Left lung (tissue), 10 donors: ENCODE data around the gene FARP1. TPM values are rescaled to one million over a fixed set of nuclear protein-coding genes. Genes with fewer than 3 reads are reported as not detected.

Source experiments
- ATAC-seq: fragments of 200-7000 bp; cut with Tn5 transposase; one replicate; pipeline ENCODE4 v1.9.1; 2020; ENCODE audit warnings: moderate library complexity
- DNase-seq, 4 donors: peaks; one replicate each; pipeline ENCODE4 v3.0.0-alpha.2; 2013 to 2020
- H3K27ac ChIP-seq, 2 donors: fragments of 200-600 bp; sonication (generic) in 1 of 2; one replicate each; pipeline versions ENCODE4 v1.5.0 to v1.8.0; 2020 to 2021
- H3K27me3 ChIP-seq, 2 donors: fragments of 200-600 bp; sonication (generic) in 1 of 2; one replicate each; pipeline versions ENCODE4 v1.5.0 to v1.8.0; 2020 to 2021
- H3K36me3 ChIP-seq, 2 donors: fragments of 200-600 bp; sonication (generic) in 1 of 2; one replicate each; pipeline versions ENCODE4 v1.5.0 to v1.8.0; 2020 to 2021
- H3K4me1 ChIP-seq, 2 donors: fragments of 200-600 bp; one replicate each; pipeline ENCODE4 v1.8.0; 2021
- H3K4me3 ChIP-seq, 2 donors: fragments of 200-600 bp; sonication (generic) in 1 of 2; one replicate each; pipeline versions ENCODE4 v1.5.0 to v1.8.0; 2020 to 2021; ENCODE audit warnings: mild to moderate bottlenecking in 1 of 2
- H3K9me3 ChIP-seq, 2 donors: fragments of 200-600 bp; sonication (generic) in 1 of 2; one replicate each; pipeline versions ENCODE4 v1.5.0 to v1.8.0; 2020 to 2021
- intact Hi-C, 2 donors: fragments of 100-400 bp; cut with DNase I; formaldehyde crosslinking; loops; one replicate each; pipeline versions ENCODE4 v1.11.2 to v1.14.2; 2022
- polyA plus RNA-seq, 6 donors: library from polyadenylated mRNA; unstranded; fragments of 120-200 nt; gene quantifications; one replicate each; pipeline ENCODE4 v1.2.1, GENCODE V29; 2013; ENCODE audit not compliant: insufficient read length in 6 of 6
- total RNA-seq, 2 donors: library from RNA; stranded (reverse); fragmentation: NEBNext Ultra II Directional; extraction: Animal tissue kit (Norgen Biotek cat#: 25700); gene quantifications; one replicate each; pipeline ENCODE4 v1.2.1, GENCODE V29; 2021
- TF ChIP-seq, protein P1 (sequence below), 2 donors: fragments of 200-600 bp; sonication (generic) in 1 of 2; IDR thresholded peaks; one replicate each; pipeline versions ENCODE4 v1.5.0 to v1.8.0; 2021; ENCODE audit warnings: antibody characterized with exemption in 2 of 2
- donor health status: DM: no; HTN: yes; CAD: no.
- donor health status: DM: no; HTN: no; CAD: no.

Gene FARP1
- total and polyA plus RNA-seq, 8 donors = 78.9 to 142 (median 132) TPM

DNA sequence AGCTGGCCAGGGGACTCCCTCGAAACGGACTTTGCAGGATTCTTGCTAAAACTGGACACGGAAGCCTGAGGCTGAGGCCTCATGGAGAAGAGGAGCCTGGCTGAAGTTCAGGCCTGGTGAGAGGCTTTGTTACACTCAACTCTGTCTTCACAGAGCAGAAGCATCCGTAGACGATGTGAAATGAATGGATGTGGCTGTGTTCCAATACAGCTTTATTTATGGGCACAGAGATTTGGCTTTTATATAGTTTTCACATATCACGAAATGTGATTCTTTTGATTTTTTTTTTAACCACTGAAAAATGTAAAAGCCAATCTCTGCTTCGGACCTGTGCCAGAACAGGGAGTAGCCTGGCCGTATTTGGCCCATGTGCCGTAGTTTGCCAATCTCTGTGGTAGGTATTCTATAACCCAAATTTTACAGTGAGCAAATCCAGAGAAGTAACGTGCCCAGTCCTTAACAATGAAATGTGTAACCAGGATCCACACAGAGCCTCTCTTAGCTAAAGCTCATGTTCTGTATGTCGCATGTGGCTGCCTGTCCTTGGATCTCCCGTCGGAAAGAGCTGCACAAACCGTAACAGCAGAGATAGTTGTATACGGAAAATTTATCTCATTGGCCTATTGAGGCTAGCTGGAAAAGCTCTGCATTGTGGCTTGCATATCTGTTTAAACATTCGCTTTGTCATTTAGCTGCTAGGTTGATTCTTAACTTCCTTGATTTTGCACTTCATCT lies 205.7 kb downstream of the FARP1 start:
- intact Hi-C loops = no loop called here
- ATAC-seq (no peak), DNase-seq (no peak)
- Histone ChIP-seq H3K27ac (no peak overlapping the region), H3K9me3 (no peaks in the 10 kb centered on the region), H3K36me3 (no peaks in the 10 kb centered on the region), H3K4me1 (peaks cover 0 to 6% of the 10 kb centered on the region in 2 donors), H3K27me3 (no peaks in the 10 kb centered on the region), H3K4me3 (no peak overlapping the region)
- TF ChIP-seq, protein P1, sequence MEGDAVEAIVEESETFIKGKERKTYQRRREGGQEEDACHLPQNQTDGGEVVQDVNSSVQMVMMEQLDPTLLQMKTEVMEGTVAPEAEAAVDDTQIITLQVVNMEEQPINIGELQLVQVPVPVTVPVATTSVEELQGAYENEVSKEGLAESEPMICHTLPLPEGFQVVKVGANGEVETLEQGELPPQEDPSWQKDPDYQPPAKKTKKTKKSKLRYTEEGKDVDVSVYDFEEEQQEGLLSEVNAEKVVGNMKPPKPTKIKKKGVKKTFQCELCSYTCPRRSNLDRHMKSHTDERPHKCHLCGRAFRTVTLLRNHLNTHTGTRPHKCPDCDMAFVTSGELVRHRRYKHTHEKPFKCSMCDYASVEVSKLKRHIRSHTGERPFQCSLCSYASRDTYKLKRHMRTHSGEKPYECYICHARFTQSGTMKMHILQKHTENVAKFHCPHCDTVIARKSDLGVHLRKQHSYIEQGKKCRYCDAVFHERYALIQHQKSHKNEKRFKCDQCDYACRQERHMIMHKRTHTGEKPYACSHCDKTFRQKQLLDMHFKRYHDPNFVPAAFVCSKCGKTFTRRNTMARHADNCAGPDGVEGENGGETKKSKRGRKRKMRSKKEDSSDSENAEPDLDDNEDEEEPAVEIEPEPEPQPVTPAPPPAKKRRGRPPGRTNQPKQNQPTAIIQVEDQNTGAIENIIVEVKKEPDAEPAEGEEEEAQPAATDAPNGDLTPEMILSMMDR (IDR thresholded peaks at IDR 0.05) = no peak

DNA sequence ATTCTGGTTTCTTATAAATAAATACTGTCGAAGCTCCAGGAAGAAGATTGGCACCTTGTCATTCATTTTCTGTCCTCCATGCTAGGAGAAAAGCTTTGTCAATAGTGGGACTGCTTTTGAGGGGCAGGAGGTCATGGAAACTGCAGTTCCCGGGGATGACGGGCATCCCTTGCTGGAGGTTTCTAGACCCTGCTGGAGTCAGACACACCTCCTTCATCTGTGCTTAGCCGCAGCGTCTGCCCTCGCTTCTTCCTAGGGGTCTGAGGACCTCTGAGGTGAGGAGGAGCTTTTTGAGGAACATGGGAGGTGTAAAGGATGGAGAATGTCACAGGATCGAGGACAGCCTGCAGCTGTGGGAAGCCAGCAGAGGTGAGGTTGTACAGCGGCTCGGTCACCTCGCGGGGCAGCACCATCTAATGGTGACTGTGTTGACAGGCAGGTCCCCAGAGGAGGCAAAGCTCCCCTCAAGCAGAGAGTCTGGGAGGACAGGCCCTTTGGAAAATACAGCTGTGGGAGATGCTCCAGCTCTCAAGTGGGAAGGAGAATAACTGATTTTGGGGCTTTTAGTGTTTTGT lies 206.9 kb downstream of the FARP1 start:
- TF ChIP-seq, protein P1 (IDR thresholded peaks at IDR 0.05) = peak in 1 of 2 donors; percentile 21
- intact Hi-C loops = no loop called here
- no peak for DNase-seq
- peak; percentile 59 for ATAC-seq
- peaks cover 0 to 6% of the 10 kb centered on the region in 2 donors for H3K4me1 ChIP-seq
- no peaks in the 10 kb centered on the region for H3K36me3 ChIP-seq
- no peak overlapping the region for H3K27ac ChIP-seq
- no peaks in the 10 kb centered on the region for H3K27me3 ChIP-seq
- no peak overlapping the region for H3K4me3 ChIP-seq
- H3K9me3 ChIP-seq = no peaks in the 10 kb centered on the region

DNA sequence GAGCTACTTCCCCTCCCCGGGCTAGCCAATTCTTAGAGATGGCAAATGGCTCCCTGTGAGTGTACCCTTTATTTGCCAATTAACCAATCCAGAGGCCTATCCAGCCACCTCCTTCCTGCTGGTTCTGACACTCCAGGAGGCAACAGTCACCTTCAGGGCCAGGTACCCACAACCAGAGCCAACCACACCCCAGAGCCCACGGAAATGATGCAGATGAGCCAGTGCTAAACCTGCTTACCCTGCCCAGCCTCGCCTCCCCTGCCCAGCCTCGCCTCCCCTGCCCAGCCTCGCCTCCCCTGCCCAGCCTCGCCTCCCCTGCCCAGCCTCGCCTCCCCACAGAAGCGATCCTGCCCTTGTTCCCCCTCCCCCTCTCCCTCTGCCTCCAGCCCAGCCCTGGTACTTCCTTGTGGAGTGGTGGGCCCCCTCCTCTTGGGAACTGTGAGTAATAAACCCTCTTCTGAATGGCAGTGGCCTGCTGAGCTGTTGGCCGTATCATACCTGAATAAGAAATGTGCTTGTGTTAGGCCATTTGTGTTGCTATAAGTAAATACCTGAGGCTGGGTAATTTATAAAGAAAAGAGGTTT lies 207.9 kb downstream of the FARP1 start:
- ATAC-seq (no peak), DNase-seq (no peak)
- Histone ChIP-seq H3K36me3 (no peaks in the 10 kb centered on the region), H3K4me1 (peaks cover 0 to 6% of the 10 kb centered on the region in 2 donors), H3K27ac (no peak overlapping the region), H3K4me3 (no peak overlapping the region), H3K27me3 (no peaks in the 10 kb centered on the region), H3K9me3 (no peaks in the 10 kb centered on the region)
- TF ChIP-seq, protein P1 (IDR thresholded peaks at IDR 0.05) = no peak
- intact Hi-C loops = no loop called here

DNA sequence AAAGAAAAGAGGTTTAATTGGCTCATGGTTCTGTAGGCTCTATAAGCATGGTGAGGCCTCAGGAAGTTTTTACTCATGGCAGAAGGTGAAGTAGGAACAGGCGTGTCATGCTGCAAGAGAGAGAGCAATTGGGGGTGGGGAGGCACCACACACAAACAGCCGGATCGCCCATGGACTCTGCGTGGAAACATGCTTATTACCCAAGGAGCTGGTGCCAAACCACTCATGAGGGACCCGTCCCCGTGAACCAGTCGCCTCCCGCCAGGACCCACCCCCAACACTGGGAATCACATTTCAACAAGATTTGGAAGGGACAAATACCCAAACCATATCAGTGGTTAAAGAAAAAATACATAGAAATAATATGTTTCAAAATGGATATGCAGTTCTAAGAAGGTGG lies 208.7 kb downstream of the FARP1 start:
- ATAC-seq (no peak), DNase-seq (no peak)
- no peak overlapping the region for H3K27ac ChIP-seq
- intact Hi-C loops = no loop called here
- H3K4me1 ChIP-seq = peaks cover 0 to 6% of the 10 kb centered on the region in 2 donors
- no peaks in the 10 kb centered on the region for H3K36me3 ChIP-seq
- TF ChIP-seq, protein P1 (IDR thresholded peaks at IDR 0.05) = no peak
- H3K9me3 ChIP-seq = no peaks in the 10 kb centered on the region
- no peaks in the 10 kb centered on the region for H3K27me3 ChIP-seq
- no peak overlapping the region for H3K4me3 ChIP-seq

DNA sequence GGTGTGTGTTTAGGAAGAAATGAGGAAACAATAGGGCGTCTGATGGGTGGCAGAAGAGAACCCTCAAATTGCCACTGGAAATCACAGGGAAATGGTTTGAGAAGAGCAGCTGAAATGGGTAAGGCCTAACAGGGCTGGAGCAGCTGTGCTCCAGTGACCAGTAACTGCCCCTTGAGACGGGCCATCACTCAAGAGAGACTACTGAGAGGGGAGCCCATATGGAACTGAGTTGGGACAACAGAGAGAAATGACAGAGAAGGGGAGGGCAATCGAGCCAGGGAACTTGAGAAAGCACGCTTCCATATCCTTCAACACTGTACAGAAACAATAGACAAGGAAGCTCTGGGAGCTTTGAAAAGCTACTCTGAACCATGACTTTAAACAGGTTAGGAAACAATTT lies 209.3 kb downstream of the FARP1 start:
- ATAC-seq (no peak), DNase-seq (no peak)
- Histone ChIP-seq H3K36me3 (no peaks in the 10 kb centered on the region), H3K4me1 (peaks cover 0 to 6% of the 10 kb centered on the region in 2 donors), H3K4me3 (no peak overlapping the region), H3K27me3 (no peaks in the 10 kb centered on the region), H3K9me3 (no peaks in the 10 kb centered on the region), H3K27ac (no peak overlapping the region)
- intact Hi-C loops = no loop called here
- TF ChIP-seq, protein P1 (IDR thresholded peaks at IDR 0.05) = no peak
